Central memory CD4-positive, alpha-beta T cell (primary cell): ENCODE data around the gene REPIN1.

Experiments
- DNase-seq: peaks from one replicate; pipeline ENCODE4 v3.0.0; 2022

Gene REPIN1

GRCh38 chr7:150409300-150410030, 40.8 kb downstream of the REPIN1 start:
- DNase-seq = no peak

DNA sequence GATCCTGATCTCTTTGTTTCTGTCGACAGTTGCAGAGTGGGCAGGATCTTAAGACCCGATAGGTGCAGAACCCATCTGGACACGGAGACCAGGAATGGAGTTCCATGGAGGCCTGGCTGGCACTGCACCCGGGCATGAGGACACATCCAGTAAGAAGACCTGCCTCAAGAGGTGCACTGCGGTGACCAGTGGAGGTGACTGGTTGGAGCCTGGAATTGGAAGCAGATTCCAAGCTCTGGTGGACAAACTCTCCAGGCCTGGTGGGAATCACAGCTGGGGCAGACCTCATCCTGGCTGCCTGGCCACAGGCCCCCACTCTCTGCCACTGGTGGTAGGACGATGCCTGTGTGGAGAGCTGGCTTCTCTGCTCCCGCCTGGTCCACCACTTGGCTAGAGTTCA, 41.5 kb downstream of the REPIN1 start:
- no peak for DNase-seq

GRCh38 chr7:150410680-150411346, 42.2 kb downstream of the REPIN1 start:
- no peak for DNase-seq

DNA sequence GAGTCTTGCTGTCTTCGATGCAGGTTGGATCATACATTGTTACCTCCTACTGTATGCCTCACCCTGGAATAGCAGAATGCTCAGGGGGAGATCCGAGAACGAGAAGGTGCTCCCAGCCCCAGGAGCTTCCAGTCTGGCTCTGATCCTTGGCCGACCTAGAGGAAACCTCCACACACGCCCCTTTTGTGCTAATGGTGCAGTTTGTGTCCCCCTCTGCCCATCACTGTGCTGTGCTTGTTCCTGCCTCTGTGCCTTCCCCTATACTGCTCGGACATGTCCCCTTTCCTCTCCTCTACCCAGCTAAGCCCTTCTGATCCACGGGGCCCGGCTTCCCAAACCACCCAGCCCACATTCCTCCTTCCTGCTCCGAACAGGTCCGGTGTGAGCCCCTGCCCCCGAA, 43.0 kb downstream of the REPIN1 start:
- no peak for DNase-seq

GRCh38 chr7:150412016-150412415, 43.4 kb downstream of the REPIN1 start:
- no peak for DNase-seq

- DNase-seq = no peak
These were observed 44.2 kb downstream of the REPIN1 start for GRCh38 chr7:150412518-150413488.

DNA sequence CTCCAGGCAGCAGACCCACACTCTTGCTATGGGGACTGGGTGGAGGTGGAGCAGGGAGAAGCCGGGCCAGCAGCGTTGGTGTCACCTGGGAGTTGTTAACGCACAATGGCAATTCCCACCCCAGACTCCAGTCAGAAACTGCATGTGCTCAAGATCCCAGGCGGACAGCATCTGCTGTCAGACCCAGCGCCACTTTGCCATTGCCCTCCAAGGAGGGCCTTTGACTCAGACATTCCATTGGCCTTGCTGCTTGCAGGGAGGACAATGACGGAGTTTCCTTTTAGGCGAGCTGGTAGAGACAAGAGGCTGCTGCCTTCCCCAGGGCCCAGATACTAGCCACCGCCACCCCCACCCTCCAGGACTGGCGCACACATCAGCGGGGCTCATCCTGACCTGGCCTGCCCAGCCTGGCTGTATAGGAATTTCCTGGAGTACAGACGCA, 45.0 kb downstream of the REPIN1 start:
- DNase-seq = no peak

DNA sequence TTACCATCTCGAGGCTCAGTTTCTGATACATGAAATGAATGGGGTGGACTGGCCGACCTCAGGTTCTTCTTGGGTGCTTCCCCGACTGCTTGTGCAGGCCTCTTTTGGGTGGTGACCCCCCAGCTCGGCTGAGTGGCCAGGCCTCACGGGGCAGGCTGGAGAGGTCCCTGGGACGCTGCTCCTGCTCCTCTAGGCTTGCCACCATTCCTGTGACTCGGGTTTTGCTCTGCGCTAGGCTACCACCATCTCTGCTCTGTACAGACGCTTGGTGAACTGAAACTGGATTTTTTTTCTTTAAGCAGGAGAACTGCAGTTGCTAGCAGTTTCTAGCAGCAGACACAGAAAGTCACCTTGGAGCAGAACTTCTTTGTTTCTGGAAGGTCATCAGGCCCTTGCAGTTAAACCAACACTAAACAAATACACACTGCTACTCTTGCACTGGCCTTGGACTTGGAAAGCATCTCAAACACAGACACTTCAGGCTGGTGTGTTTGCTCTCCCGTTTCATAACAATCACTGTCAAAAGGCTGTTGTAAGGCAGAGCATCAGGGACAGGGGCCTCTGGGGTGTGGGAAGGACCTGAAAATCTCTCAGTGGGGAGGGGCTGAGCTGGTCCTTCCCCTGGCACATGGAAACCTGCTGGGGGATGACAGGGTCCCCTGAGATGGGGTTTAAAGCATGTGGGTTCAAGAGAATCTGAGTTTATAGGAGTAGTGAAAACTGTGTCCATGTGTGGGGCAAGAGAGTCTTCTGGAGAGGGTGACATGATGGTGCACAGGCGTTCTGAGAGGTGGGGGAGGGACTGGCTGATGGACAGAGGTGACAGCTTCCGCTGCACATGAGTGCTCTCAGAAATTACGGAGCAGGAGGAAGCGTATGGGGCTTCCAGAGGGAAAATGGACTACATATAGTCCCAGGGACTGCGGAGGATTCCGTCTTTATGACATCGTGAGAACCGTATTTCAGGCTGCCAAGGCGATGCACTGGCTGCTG, 46.8 kb downstream of the REPIN1 start:
- DNase-seq = no peak

DNA sequence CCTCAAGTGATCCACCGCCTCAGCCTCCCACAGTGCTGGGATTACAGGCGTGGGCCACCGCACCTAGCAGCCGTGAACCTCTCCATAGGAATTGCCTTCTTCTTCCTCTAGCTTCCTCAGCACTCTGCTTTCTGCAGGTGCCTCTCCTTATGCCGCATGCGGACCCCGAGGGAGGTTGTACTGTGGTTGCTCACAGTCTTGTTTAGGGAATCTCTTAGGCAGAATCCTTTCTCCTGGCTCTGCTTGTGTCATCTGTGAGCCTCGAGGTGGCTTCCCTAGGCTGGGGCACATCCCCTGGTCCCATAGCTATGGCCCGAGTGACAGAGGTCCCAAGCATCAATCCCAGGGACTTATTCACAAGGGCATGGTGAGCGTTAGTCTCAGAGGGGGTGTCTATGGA, 48.6 kb downstream of the REPIN1 start:
- DNase-seq = no peak

- DNase-seq = no peak
These were observed 49.2 kb downstream of the REPIN1 start for GRCh38 chr7:150417863-150418262.

- DNase-seq = no peak
These were observed 51.6 kb downstream of the REPIN1 start for GRCh38 chr7:150420242-150420641.

GRCh38 chr7:150420987-150421674, 52.5 kb downstream of the REPIN1 start:
- DNase-seq = peak; percentile 75

GRCh38 chr7:150421831-150422230, 53.2 kb downstream of the REPIN1 start:
- DNase-seq = no peak
